HCT116 (cell line): ENCODE results near the gene XYLT1. TPM values are rescaled to one million over a fixed set of nuclear protein-coding genes. Genes with fewer than 3 reads are reported as not detected.

Source experiments
- ATAC-seq: fragments of 200-7000 bp; cut with Tn5 transposase; 2 replicates; pipeline ENCODE4 v1.9.1; 2020; ENCODE audit warnings: mild to moderate bottlenecking, moderate library complexity
- BruUV-seq: library from RNA; stranded (reverse); fragments of 400-500 nt; replicated peaks from 2 replicates; lab custom pipeline; 2021; lab: Mats Ljungman, UMichigan
- CTCF ChIA-PET: fragments of 300-600 bp; sonication (Branson Sonifier 250); formaldehyde crosslinking; loops from one replicate; lab custom pipeline; 2021; ENCODE audit warnings: antibody characterized with exemption; lab: Charles Lee
- POLR2A ChIA-PET: fragments of 300-600, 350-600 bp; sonication (Branson Sonifier 250); formaldehyde crosslinking; loops from one replicate; lab custom pipeline; 2021; ENCODE audit warnings: antibody characterized with exemption; lab: Charles Lee
- RAD21 ChIA-PET, 2 experiments: fragments of 300-600 bp; sonication (Branson Sonifier 250); formaldehyde crosslinking; loops; one replicate each; lab custom pipeline; 2023; ENCODE audit warnings: low total read pairs in 2 of 2; ENCODE audit not compliant: uncharacterized antibody in 2 of 2, unreplicated experiment in 2 of 2, low non-redundant PET in 1 of 2; lab: Charles Lee
- DNase-seq: peaks from one replicate; pipeline ENCODE4 v3.0.0-alpha.2; 2010; ENCODE audit warnings: low read depth, low spot score
- H2AFZ ChIP-seq: fragments of 200-600 bp; shearing (Covaris generic), sonication (generic); 2 replicates; pipeline ENCODE4 v1.6.1; 2017; ENCODE audit warnings: low read depth, mixed run types, mixed read lengths, antibody characterized with exemption, low read length; ENCODE audit not compliant: poor library complexity, severe bottlenecking
- H3K27ac ChIP-seq: 2 replicates; pipeline ENCODE4 v1.5.1; 2012; ENCODE audit warnings: low read depth, low read length
- H3K27me3 ChIP-seq: fragments of 200-600 bp; sonication (generic); 2 replicates; pipeline ENCODE4 v1.6.1; 2016; ENCODE audit warnings: mixed run types, low read length, mixed read lengths; ENCODE audit not compliant: insufficient read depth
- H3K36me3 ChIP-seq, 2 experiments: fragments of 200-500 bp in 1 of 2; fragments of 200-600 bp in 1 of 2; sonication (Bioruptor generic) in 1 of 2; sonication (generic) in 1 of 2; 2 replicates each; pipeline versions ENCODE4 v1.5.1 to v1.6.1; 2014 to 2016; ENCODE audit warnings: low read length in 2 of 2, inconsistent platforms in 1 of 2, mixed read lengths in 1 of 2, mixed run types in 1 of 2; ENCODE audit not compliant: insufficient read depth in 2 of 2, control insufficient read depth in 1 of 2
- H3K4me1 ChIP-seq, 2 experiments: fragments of 200-600 bp in 1 of 2; sonication (generic) in 1 of 2; 2 replicates each; pipeline versions ENCODE4 v1.5.1 to v1.6.1; 2012 to 2017; ENCODE audit warnings: low read length in 2 of 2, inconsistent platforms in 1 of 2, mild to moderate bottlenecking in 1 of 2, mixed read lengths in 1 of 2, mixed run types in 1 of 2, moderate library complexity in 1 of 2; ENCODE audit not compliant: insufficient read depth in 2 of 2, control insufficient read depth in 1 of 2
- H3K4me2 ChIP-seq: fragments of 200-600 bp; sonication (generic); 2 replicates; pipeline ENCODE4 v1.6.1; 2017; ENCODE audit warnings: mixed run types, low read length, mixed read lengths
- H3K4me3 ChIP-seq, 2 experiments: fragments of 200-600 bp in 1 of 2; sonication (generic) in 1 of 2; replicated peaks in 1 of 2; 2 replicates each; pipeline ENCODE4 v1.5.1; 2011 to 2016; ENCODE audit warnings: low read length in 2 of 2, control low read depth in 1 of 2, low read depth in 1 of 2, mild to moderate bottlenecking in 1 of 2, mixed read lengths in 1 of 2, mixed run types in 1 of 2
- H3K79me2 ChIP-seq: fragments of 200-600 bp; sonication (generic); 2 replicates; pipeline ENCODE4 v1.6.1; 2017; ENCODE audit warnings: mild to moderate bottlenecking, mixed run types, low read length, moderate library complexity, mixed read lengths; ENCODE audit not compliant: insufficient read depth
- H3K9ac ChIP-seq: fragments of 200-600 bp; sonication (generic); 2 replicates; pipeline ENCODE4 v1.6.1; 2016; ENCODE audit warnings: low read length, mixed read lengths
- H3K9me2 ChIP-seq: fragments of 200-600 bp; sonication (generic), shearing (Covaris generic); 2 replicates; pipeline ENCODE4 v1.6.1; 2017; ENCODE audit warnings: mixed run types, mild to moderate bottlenecking, moderate library complexity; ENCODE audit not compliant: insufficient read depth
- H3K9me3 ChIP-seq, 2 experiments: fragments of 200-500 bp in 1 of 2; fragments of 200-600 bp in 1 of 2; sonication (Bioruptor generic) in 1 of 2; sonication (generic) in 1 of 2; 2 replicates each; pipeline ENCODE4 v1.6.1; 2014 to 2017; ENCODE audit warnings: low read length in 2 of 2, mixed read lengths in 2 of 2, inconsistent platforms in 1 of 2, low read depth in 1 of 2, mild to moderate bottlenecking in 1 of 2, mixed run types in 1 of 2, moderate library complexity in 1 of 2; ENCODE audit not compliant: control insufficient read depth in 1 of 2, insufficient read depth in 1 of 2
- H4K20me1 ChIP-seq: fragments of 200-600 bp; sonication (generic), shearing (Covaris generic); 2 replicates; pipeline ENCODE4 v1.6.1; 2017; ENCODE audit warnings: mixed run types, mild to moderate bottlenecking, moderate library complexity; ENCODE audit not compliant: insufficient read depth
- CTCF ChIP-seq, 3 experiments: fragments of 200-600 bp in 1 of 3; sonication (generic) in 1 of 3; IDR thresholded peaks in 2 of 3; conservative IDR thresholded peaks in 1 of 3; 2 replicates each; pipeline ENCODE4 v1.5.1; 2012 to 2017; ENCODE audit warnings: low read depth in 2 of 3, low read length in 2 of 3, antibody characterized with exemption in 1 of 3, borderline replicate concordance in 1 of 3, control low read depth in 1 of 3, mild to moderate bottlenecking in 1 of 3, mixed read lengths in 1 of 3, mixed run types in 1 of 3, moderate library complexity in 1 of 3; ENCODE audit not compliant: insufficient read depth in 1 of 3
- EZH2phosphoT487 ChIP-seq: fragments of 200-600 bp; IDR thresholded peaks from 2 replicates; pipeline ENCODE4 v1.6.1; 2018; ENCODE audit warnings: antibody characterized with exemption, borderline replicate concordance
- FOSL1 ChIP-seq: IDR thresholded peaks from 2 replicates; pipeline ENCODE4 v1.6.1; 2012; ENCODE audit warnings: low read depth
- MAX ChIP-seq: IDR thresholded peaks from 2 replicates; pipeline ENCODE4 v1.6.1; 2012
- POLR2A ChIP-seq: IDR thresholded peaks from 2 replicates; pipeline ENCODE4 v1.7.0; 2011; ENCODE audit warnings: borderline replicate concordance; ENCODE audit not compliant: insufficient read depth, insufficient read length; ENCODE audit errors: extremely low read depth
- POLR2AphosphoS5 ChIP-seq: IDR thresholded peaks from 2 replicates; pipeline ENCODE4 v1.6.1; 2011; ENCODE audit warnings: mild to moderate bottlenecking, low read depth, low read length, moderate library complexity
- SP1 ChIP-seq: IDR thresholded peaks from 2 replicates; pipeline ENCODE4 v1.6.1; 2012; ENCODE audit warnings: low read depth
- SRF ChIP-seq: IDR thresholded peaks from 2 replicates; pipeline ENCODE4 v1.6.1; 2012; ENCODE audit warnings: low read depth
- TCF7L2 ChIP-seq: IDR thresholded peaks from 2 replicates; pipeline ENCODE4 v1.7.0; 2011; ENCODE audit warnings: borderline replicate concordance, inconsistent platforms; ENCODE audit not compliant: insufficient read depth, insufficient read length; ENCODE audit errors: extremely low read depth
- ZNF274 ChIP-seq: fragments of 200-500 bp; sonication (Bioruptor generic); IDR thresholded peaks from 2 replicates; pipeline ENCODE4 v1.6.1; 2014; ENCODE audit warnings: mild to moderate bottlenecking, low read depth, low read length, inconsistent platforms
- intact Hi-C: fragments of 100-400 bp; cut with micrococcal nuclease; formaldehyde crosslinking; loops from 2 replicates; pipeline ENCODE4 v1.10.0; 2022
- total RNA-seq: library from RNA; stranded (reverse); gene quantifications from one replicate; pipeline ENCODE4 v1.2.1, GENCODE V29; 2021; ENCODE audit not compliant: unreplicated experiment

The XYLT1 gene
- total RNA-seq, 1 experiment from 2014 or later: 4.5 TPM

GRCh38 chr16:17130733-17131132 is 340.0 kb downstream of the XYLT1 start:
- no peak overlapping the region for H3K27ac ChIP-seq
- ChIA-PET RAD21 (no interaction called here), CTCF (no interaction called here), POLR2A (no interaction called here)
- no peaks in the 10 kb centered on the region for H3K36me3 ChIP-seq
- intact Hi-C loops: no loop called here
- H4K20me1 ChIP-seq: no peaks in the 10 kb centered on the region
- no peaks in the 10 kb centered on the region for H3K4me1 ChIP-seq
- no peak for TF ChIP-seq MAX
- no peak overlapping the region for H2AFZ ChIP-seq
- no peaks in the 10 kb centered on the region for H3K79me2 ChIP-seq
- BruUV-seq: no TSS peak
- H3K4me2 ChIP-seq: no peak overlapping the region
- no peak overlapping the region for H3K9ac ChIP-seq
- H3K4me3 ChIP-seq: no peak overlapping the region
- H3K9me3 ChIP-seq: no peaks in the 10 kb centered on the region
- no peaks in the 10 kb centered on the region; the same call in 1 of the 2 replicates for H3K27me3 ChIP-seq
- DNase-seq (no peak), ATAC-seq (no peak)
- H3K9me2 ChIP-seq: no peaks in the 10 kb centered on the region

GRCh38 chr16:17129971-17130370 is 340.8 kb downstream of the XYLT1 start:
- no peaks in the 10 kb centered on the region for H3K36me3 ChIP-seq
- TF ChIP-seq SP1 (no peak), MAX (no peak), POLR2A (no peak), SRF (no peak), TCF7L2 (no peak), CTCF (IDR thresholded peaks at IDR 0.05 in 2 of 3, conservative IDR thresholded peaks at IDR 0.05 in 1 of 3; ENCODE audit: borderline replicate concordance in 1 of 3, insufficient read depth in 1 of 3, low read depth in 2 of 3, low read length in 2 of 3) (no peak), FOSL1 (no peak), ZNF274 (no peak), POLR2AphosphoS5 (no peak), EZH2phosphoT487 (no peak)
- ATAC-seq (no peak), DNase-seq (no peak)
- no peaks in the 10 kb centered on the region for H3K79me2 ChIP-seq
- no peaks in the 10 kb centered on the region for H3K4me1 ChIP-seq
- H3K9ac ChIP-seq: no peak overlapping the region
- no peak overlapping the region for H3K4me3 ChIP-seq
- ChIA-PET POLR2A (no interaction called here), RAD21 (no interaction called here), CTCF (no interaction called here)
- no peak overlapping the region for H3K4me2 ChIP-seq
- H2AFZ ChIP-seq: no peak overlapping the region
- intact Hi-C loops: no loop called here
- BruUV-seq: no TSS peak
- H3K9me3 ChIP-seq: no peaks in the 10 kb centered on the region
- no peaks in the 10 kb centered on the region for H3K9me2 ChIP-seq
- H3K27ac ChIP-seq: no peak overlapping the region
- H3K27me3 ChIP-seq: no peaks in the 10 kb centered on the region; the same call in 1 of the 2 replicates
- no peaks in the 10 kb centered on the region for H4K20me1 ChIP-seq
